ENCODE measurements around the gene KIR3DL2.
"Not testable (repeated sequence)": the region's sequence is repeated elsewhere in the genome, so short reads cannot be mapped to it uniquely, and the experiment has no call there.

Gene KIR3DL2

GRCh38 chr19:54817670-54818536 lies 32.3 kb upstream of the KIR3DL2 start:
- TF ChIP-seq CTCF (IDR thresholded peaks at IDR 0.05; ENCODE audit: insufficient read depth, low read depth, low read length, missing control alignments), result no peak
- H3K4me3 ChIP-seq (ENCODE audit: low read depth, low read length), result no peak overlapping the region
- DNase-seq (ENCODE audit: low read depth), result no peak

- H3K4me3 ChIP-seq (ENCODE audit: low read depth, low read length); DNase-seq (ENCODE audit: low read depth): not testable (repeated sequence)
These were observed 25.8 kb upstream of the KIR3DL2 start for GRCh38 chr19:54824416-54824815.

GRCh38 chr19:54825326-54825725 lies 24.9 kb upstream of the KIR3DL2 start:
- not testable (repeated sequence) for H3K4me3 ChIP-seq (ENCODE audit: low read depth, low read length); DNase-seq (ENCODE audit: low read depth)

GRCh38 chr19:54828064-54828463 lies 22.2 kb upstream of the KIR3DL2 start:
- DNase-seq (ENCODE audit: low read depth); H3K4me3 ChIP-seq (ENCODE audit: low read depth, low read length): not testable (repeated sequence)

GRCh38 chr19:54832496-54832895 lies 17.7 kb upstream of the KIR3DL2 start, which contains the start of gene KIR2DS4:
Gene KIR2DS4 (plus strand): TSS chr19:54832676.
- DNase-seq (ENCODE audit: low read depth); H3K4me3 ChIP-seq (ENCODE audit: low read depth, low read length): not testable (repeated sequence)

GRCh38 chr19:54835126-54835525 lies 15.1 kb upstream of the KIR3DL2 start:
- not testable (repeated sequence) for DNase-seq (ENCODE audit: low read depth); H3K4me3 ChIP-seq (ENCODE audit: low read depth, low read length)

GRCh38 chr19:54837522-54837921 lies 12.7 kb upstream of the KIR3DL2 start:
- not testable (repeated sequence) for DNase-seq (ENCODE audit: low read depth); H3K4me3 ChIP-seq (ENCODE audit: low read depth, low read length)

GRCh38 chr19:54843171-54843570 lies 7.1 kb upstream of the KIR3DL2 start:
- DNase-seq (ENCODE audit: low read depth); H3K4me3 ChIP-seq (ENCODE audit: low read depth, low read length): not testable (repeated sequence)

GRCh38 chr19:54850930-54851329 lies 687 bp downstream of the KIR3DL2 start:
- H3K4me3 ChIP-seq (ENCODE audit: low read depth, low read length), result no peak overlapping the region
- TF ChIP-seq CTCF (IDR thresholded peaks at IDR 0.05; ENCODE audit: insufficient read depth, low read depth, low read length, missing control alignments), result no peak
- DNase-seq (ENCODE audit: low read depth), result no peak

- TF ChIP-seq CTCF (IDR thresholded peaks at IDR 0.05; ENCODE audit: insufficient read depth, low read depth, low read length, missing control alignments), result no peak
- DNase-seq (ENCODE audit: low read depth), result no peak
- H3K4me3 ChIP-seq (ENCODE audit: low read depth, low read length), result no peak overlapping the region
These were observed 1.1 kb downstream of the KIR3DL2 start for GRCh38 chr19:54851353-54851752.

- not testable (repeated sequence) for DNase-seq (ENCODE audit: low read depth); H3K4me3 ChIP-seq (ENCODE audit: low read depth, low read length)
These were observed 5.0 kb downstream of the KIR3DL2 start for GRCh38 chr19:54855241-54855640.

GRCh38 chr19:54858476-54858875 lies 8.2 kb downstream of the KIR3DL2 start:
- DNase-seq (ENCODE audit: low read depth), result not testable (repeated sequence)

GRCh38 chr19:54859421-54859820 lies 9.2 kb downstream of the KIR3DL2 start:
- DNase-seq (ENCODE audit: low read depth); H3K4me3 ChIP-seq (ENCODE audit: low read depth, low read length): not testable (repeated sequence)

More at GRCh38 chr19:54858476-54858875, 8.2 kb downstream of the KIR3DL2 start:
- H3K4me3 ChIP-seq (ENCODE audit: low read depth, low read length), result not testable (repeated sequence)

- H3K4me3 ChIP-seq (ENCODE audit: low read depth, low read length); DNase-seq (ENCODE audit: low read depth): not testable (repeated sequence)
These were observed 13.2 kb downstream of the KIR3DL2 start for GRCh38 chr19:54863459-54863858.
